ENCODE results near the gene ITGA6.

The ITGA6 gene

DNA sequence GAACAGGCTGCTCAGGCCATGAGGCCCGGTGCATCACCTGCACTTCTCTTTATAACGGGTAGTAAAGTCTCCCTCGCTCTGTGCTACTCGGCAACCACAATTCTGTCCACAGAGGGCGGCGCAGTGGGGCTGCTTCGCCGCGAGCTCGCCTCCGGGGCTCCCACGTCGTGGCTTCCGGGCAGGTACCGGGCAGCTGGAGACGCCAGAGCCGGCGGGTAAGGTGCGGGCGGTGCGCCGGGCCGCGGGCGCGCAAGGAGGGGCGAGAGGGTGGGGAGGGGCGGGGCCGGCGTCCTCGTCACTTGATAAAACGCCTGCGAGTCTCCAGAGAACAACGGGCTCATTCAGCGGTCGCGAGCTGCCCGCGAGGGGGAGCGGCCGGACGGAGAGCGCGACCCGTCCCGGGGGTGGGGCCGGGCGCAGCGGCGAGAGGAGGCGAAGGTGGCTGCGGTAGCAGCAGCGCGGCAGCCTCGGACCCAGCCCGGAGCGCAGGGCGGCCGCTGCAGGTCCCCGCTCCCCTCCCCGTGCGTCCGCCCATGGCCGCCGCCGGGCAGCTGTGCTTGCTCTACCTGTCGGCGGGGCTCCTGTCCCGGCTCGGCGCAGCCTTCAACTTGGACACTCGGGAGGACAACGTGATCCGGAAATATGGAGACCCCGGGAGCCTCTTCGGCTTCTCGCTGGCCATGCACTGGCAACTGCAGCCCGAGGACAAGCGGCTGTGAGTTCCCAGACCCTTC is at the start of gene ITGA6:
Gene ITGA6, plus strand, starts transcription at position 331 of the 734 bp plus-strand sequence.
- no peaks in the 10 kb centered on the region for H3K27me3 Mint-ChIP-seq
- peaks cover 15% of the 10 kb centered on the region for H3K4me1 Mint-ChIP-seq (ENCODE audit: low read depth)
- H3K36me3 Mint-ChIP-seq (ENCODE audit: low read depth), result no peaks in the 10 kb centered on the region
- H3K27ac Mint-ChIP-seq, result peak within 1 kb of the TSS; percentile 27
- H3K9me3 Mint-ChIP-seq, result no peaks in the 10 kb centered on the region
- peak within 1 kb of the TSS; percentile 82 for H3K4me3 Mint-ChIP-seq

DNA sequence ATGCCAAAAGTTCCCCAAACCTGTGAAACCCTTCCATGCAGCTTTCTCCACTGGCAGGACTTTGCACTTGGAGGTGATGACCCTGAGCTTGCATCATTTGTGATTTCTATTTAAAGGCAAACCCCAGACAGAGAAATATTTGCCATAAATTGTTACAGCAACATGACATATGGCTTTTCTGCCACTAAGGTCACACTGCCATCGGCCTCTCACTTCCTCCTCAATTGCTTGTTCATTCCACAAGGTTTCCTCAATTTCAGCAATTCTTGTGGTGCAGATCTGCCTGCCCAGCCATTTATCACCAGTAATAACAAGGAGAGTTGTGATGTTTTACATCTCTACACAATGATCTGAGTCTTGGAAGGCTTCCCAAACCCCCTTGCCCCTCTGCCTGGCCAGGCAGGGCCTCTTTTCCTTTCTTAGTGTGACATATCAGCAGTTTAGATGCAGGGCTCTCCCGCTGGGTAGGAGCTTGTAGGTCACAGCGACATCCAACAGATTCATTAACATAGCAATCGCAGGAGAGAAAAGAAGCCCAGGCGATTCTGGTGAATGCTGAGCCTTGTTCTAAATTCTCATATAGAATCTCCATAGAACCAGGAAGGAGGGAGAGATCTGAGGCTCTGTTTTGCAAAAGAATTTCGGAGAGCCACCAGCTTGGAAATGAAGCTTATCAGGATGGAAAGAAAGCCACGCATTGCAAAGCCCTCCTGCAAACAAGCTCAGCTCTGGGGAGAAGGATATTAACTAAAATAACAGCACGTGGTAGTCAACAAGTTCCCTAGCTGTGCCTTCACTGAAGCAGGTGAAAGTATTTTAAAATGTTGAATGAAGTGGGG is 46.7 kb upstream of the ITGA6 start:
- Mint-ChIP-seq H3K9me3 (peaks cover 4% of the 10 kb centered on the region), H3K4me1 (ENCODE audit: low read depth) (no peaks in the 10 kb centered on the region), H3K27me3 (no peaks in the 10 kb centered on the region), H3K27ac (no peak overlapping the region), H3K4me3 (no peak overlapping the region), H3K36me3 (ENCODE audit: low read depth) (peaks cover 4% of the 10 kb centered on the region)

DNA sequence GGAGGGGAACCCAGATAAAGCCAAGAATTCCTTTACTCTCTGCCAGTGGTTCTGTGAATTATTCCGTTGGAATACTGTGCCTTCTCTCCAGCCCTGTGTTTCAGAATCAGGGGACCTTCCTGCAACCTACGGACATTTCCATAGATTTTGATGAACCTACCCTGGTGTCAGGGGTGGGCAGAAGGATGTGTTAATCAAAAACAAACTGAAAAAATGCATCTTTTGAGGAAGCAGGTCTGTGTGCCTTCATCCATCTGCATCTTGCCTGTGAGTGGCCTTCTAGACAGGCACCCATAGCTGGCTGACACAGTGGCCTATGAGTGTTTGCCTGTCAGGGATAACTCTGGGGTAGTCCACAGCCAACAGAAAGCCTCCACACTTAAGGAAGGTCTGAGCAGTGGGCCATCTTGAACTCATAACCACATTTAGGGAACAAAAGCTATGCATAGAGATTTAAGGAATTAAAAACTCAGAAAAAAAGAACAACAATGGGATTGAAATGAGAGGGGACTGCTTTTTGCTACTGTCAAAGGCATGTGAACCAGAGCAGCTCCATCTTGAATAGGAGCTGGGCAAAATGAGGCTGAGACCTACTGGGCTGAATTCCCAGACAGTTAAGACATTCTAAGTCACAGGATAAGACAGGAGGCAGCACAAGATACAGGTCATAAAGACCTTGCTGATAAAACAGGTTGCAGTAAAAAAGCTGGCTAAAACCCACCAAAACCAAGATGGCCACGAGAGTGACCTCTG is 45.9 kb upstream of the ITGA6 start:
- no peak overlapping the region for H3K4me3 Mint-ChIP-seq
- no peak overlapping the region for H3K27ac Mint-ChIP-seq
- peaks cover 4% of the 10 kb centered on the region for H3K36me3 Mint-ChIP-seq (ENCODE audit: low read depth)
- H3K4me1 Mint-ChIP-seq (ENCODE audit: low read depth), result no peaks in the 10 kb centered on the region
- H3K9me3 Mint-ChIP-seq, result peaks cover 4% of the 10 kb centered on the region
- no peaks in the 10 kb centered on the region for H3K27me3 Mint-ChIP-seq

DNA sequence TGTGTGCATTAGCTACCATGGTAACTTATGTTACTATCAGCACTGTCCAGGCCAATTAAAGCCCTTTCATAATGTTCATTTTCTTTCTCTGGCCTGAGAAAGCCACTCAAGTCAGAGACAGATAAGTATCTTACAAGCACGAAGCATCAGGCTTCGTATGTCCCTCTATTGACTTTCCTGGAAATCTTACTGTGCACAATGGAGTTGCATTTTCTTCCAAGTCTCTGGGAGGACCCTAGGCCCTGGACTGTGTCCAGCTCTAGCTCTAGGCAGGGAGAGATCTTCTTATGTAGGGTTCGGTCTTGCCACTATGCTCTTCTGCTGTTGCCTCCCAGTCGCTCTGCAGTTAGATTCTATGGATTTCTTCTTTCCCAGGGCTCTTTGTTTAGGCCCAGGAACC is 40.0 kb upstream of the ITGA6 start:
- Mint-ChIP-seq H3K9me3 (no peaks in the 10 kb centered on the region), H3K36me3 (ENCODE audit: low read depth) (no peaks in the 10 kb centered on the region), H3K4me1 (ENCODE audit: low read depth) (no peaks in the 10 kb centered on the region), H3K27me3 (no peaks in the 10 kb centered on the region), H3K27ac (no peak overlapping the region), H3K4me3 (no peak overlapping the region)

DNA sequence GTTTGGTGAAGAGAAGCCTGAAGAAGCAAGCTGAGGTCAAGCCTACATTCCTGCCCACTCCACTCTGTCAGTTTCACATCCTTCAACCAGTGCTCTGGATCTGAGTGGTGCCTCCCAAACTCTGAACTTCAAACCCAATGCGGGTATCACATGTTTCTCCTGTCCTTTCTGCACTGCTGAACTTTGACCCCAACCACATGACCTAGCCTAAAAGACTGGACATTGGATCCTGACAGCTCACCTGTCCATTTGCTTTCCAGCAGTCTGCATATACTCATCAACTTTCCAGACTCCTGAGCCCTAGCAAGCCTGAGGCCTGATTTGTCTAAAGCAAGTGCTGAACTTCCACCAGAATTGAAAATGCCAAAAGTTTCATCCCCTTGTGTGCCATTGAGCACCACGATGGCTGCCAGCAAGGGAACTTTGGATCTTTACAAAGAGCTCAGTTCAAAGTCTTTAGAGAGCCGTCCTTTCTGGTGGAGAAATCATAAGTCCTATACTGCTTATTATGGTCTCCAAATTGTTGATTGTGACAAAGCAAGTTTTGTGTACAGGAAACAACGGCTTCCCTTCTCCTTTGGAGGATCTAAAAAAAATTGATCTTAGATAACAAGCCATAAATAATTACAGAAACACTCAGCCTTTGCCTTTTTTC is 37.6 kb upstream of the ITGA6 start:
- H3K4me3 Mint-ChIP-seq, result no peak overlapping the region
- H3K9me3 Mint-ChIP-seq, result no peaks in the 10 kb centered on the region
- H3K27me3 Mint-ChIP-seq, result no peaks in the 10 kb centered on the region
- no peaks in the 10 kb centered on the region for H3K4me1 Mint-ChIP-seq (ENCODE audit: low read depth)
- H3K27ac Mint-ChIP-seq, result no peak overlapping the region
- no peaks in the 10 kb centered on the region for H3K36me3 Mint-ChIP-seq (ENCODE audit: low read depth)

DNA sequence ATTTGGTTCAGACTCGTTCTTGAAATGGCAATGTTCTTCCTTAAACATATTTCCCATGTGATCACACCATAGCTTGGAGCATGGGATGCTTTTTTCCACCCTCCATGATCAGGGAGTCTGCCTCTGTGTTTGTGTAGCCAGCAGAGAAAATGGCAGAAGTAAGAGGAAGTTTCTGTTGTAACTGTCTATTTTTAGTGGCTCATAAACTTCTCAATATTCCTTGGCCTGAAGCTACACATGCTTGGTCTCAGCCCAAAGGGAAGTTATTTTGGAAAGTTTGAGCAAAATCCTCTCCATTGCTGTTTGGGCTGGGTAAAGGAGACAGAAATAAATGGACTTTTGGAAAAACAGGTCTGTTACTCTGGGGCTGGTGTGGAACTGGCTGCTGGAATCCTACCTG is 33.4 kb upstream of the ITGA6 start:
- H3K4me3 Mint-ChIP-seq, result no peak overlapping the region
- H3K36me3 Mint-ChIP-seq (ENCODE audit: low read depth), result no peaks in the 10 kb centered on the region
- H3K27me3 Mint-ChIP-seq, result no peaks in the 10 kb centered on the region
- no peaks in the 10 kb centered on the region for H3K4me1 Mint-ChIP-seq (ENCODE audit: low read depth)
- no peak overlapping the region for H3K27ac Mint-ChIP-seq
- no peaks in the 10 kb centered on the region for H3K9me3 Mint-ChIP-seq

DNA sequence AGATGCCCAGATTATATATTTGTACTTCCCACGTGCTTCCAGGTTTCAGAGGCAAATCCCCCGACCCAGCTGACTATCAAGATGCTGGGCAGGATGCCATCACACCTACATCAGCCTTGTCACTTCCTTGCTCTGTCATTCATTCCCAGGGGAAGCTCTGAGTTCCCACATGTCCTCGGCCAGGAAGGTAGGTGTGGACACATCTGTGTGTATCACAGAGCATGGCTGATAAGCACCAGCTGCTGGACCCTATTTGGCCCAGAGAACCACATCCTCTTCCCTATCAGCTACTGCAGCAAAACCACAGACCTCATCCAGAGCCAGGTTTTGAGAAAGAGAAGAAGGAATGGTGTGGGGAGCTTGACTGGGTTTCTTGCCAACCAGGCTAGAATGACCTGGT is 31.9 kb upstream of the ITGA6 start:
- H3K4me3 Mint-ChIP-seq, result no peak overlapping the region
- H3K36me3 Mint-ChIP-seq (ENCODE audit: low read depth), result no peaks in the 10 kb centered on the region
- no peaks in the 10 kb centered on the region for H3K4me1 Mint-ChIP-seq (ENCODE audit: low read depth)
- H3K27ac Mint-ChIP-seq, result no peak overlapping the region
- H3K27me3 Mint-ChIP-seq, result no peaks in the 10 kb centered on the region
- H3K9me3 Mint-ChIP-seq, result no peaks in the 10 kb centered on the region

DNA sequence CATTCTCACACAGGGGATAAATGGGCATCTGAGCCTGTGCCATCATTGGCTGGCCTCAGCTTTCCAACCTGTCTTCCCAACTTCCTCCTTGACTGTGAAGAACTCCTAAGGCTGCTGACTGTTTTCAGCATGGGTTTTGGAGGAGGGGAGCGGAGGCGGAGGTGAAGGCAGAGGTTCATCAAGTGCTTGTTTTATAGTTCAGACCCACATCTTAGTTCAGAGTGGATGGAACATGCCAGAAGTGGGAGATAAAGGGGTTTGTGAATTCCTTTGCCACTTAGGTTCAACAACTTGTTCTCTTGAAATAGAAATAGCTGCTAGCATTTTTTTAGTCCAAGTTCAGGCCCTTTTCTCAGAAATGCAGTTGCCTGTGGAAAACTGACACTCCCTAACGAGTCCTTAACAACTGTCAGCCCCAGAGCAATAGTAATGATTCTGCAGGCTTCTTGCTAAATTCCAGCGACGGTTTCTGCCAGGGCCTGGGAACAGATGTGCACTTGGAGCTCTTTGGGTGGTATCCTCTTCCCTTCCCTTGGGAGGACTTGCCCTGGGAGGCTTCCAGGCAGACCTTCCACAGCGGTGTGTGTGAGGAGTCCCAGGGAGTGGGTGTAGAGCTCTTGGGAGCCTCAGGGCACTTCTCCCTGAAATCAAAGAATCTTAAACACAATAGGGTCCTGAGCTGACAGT is 30.1 kb upstream of the ITGA6 start:
- Mint-ChIP-seq H3K4me3 (no peak overlapping the region), H3K4me1 (ENCODE audit: low read depth) (no peaks in the 10 kb centered on the region), H3K27ac (no peak overlapping the region), H3K27me3 (no peaks in the 10 kb centered on the region), H3K36me3 (ENCODE audit: low read depth) (no peaks in the 10 kb centered on the region), H3K9me3 (no peaks in the 10 kb centered on the region)

DNA sequence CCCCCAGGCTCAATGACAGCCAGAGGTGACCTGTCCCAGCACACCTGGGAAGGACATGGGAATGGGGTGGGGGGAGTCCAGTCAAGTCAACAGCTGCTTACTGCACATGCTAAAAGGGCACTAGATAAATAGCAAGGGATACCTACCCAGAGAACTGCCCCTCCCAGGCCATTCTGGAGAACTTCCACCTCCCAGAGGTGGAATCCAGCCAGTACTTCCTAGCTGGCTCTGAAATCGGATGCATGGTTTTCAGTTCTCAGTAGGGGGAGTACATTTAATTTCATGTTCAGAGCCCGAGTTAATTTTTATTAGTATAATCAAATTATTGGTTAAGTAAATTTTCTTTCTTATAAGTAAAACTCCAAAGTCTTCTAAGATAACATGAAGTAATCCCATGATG is 28.9 kb upstream of the ITGA6 start:
- Mint-ChIP-seq H3K4me3 (no peak overlapping the region), H3K9me3 (no peaks in the 10 kb centered on the region), H3K27me3 (no peaks in the 10 kb centered on the region), H3K36me3 (ENCODE audit: low read depth) (no peaks in the 10 kb centered on the region), H3K27ac (no peak overlapping the region), H3K4me1 (ENCODE audit: low read depth) (no peaks in the 10 kb centered on the region)

DNA sequence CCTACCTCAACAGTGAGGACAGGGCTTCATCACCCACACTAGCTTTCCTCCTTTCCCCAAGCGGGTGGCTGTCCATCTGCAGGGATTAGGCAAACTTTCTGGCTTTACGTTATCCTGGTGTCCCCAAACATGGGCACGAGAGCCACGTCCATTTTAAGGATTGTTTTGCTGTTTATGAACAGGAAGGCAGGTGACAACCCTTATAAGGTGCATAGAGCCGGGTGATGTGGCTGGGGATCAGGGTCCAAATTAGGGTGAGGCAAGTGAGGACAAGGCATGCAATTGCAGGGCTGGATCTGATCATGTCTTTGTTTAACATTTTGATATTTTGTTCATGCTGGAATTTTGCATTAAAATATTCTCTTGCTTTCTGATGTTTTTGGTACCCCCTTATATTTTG is 27.6 kb upstream of the ITGA6 start:
- no peaks in the 10 kb centered on the region for H3K4me1 Mint-ChIP-seq (ENCODE audit: low read depth)
- no peaks in the 10 kb centered on the region for H3K27me3 Mint-ChIP-seq
- H3K27ac Mint-ChIP-seq, result no peak overlapping the region
- no peaks in the 10 kb centered on the region for H3K36me3 Mint-ChIP-seq (ENCODE audit: low read depth)
- no peak overlapping the region for H3K4me3 Mint-ChIP-seq
- no peaks in the 10 kb centered on the region for H3K9me3 Mint-ChIP-seq

DNA sequence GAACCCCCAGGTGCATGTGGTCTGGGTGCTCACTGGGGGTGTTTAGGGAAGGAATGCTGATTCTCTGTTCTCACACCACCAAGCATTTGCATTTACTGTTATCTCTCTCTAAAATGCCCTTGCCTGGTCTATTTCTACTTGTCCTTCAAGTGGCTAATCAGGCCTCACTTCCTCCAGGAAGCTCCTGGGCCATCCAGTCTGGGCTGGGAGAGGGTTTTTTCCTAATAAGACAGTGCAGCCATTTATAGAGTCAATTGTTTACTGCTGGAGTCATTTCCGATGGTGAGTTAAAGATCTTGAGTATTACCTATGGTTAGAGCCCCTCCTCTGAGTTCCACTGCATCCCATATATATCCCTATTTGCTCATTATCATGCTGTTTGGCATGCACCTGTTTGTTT is 25.2 kb upstream of the ITGA6 start:
- H3K4me1 Mint-ChIP-seq (ENCODE audit: low read depth), result no peaks in the 10 kb centered on the region
- no peak overlapping the region for H3K4me3 Mint-ChIP-seq
- H3K36me3 Mint-ChIP-seq (ENCODE audit: low read depth), result no peaks in the 10 kb centered on the region
- no peaks in the 10 kb centered on the region for H3K27me3 Mint-ChIP-seq
- no peaks in the 10 kb centered on the region for H3K9me3 Mint-ChIP-seq
- H3K27ac Mint-ChIP-seq, result no peak overlapping the region

DNA sequence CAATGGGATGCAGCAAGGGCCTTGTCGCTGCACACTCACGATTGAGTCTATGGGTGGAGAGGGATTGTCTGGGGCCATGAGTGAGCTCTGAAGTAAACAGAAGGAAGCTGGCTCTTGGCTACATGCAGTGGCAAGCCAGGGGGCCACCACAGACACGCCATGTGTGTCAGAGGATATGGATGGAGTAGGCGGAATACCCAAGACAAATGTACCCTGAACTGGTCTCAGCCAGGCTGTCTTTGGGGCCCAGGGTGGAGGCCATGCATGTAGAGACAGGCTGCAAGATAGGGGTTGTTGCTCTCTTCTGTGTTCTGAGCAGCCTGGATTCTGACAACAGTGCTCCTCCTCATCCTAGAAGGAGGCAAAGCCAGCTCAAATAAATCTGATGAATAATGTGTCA is 24.0 kb upstream of the ITGA6 start:
- Mint-ChIP-seq H3K9me3 (no peaks in the 10 kb centered on the region), H3K27ac (no peak overlapping the region)

DNA sequence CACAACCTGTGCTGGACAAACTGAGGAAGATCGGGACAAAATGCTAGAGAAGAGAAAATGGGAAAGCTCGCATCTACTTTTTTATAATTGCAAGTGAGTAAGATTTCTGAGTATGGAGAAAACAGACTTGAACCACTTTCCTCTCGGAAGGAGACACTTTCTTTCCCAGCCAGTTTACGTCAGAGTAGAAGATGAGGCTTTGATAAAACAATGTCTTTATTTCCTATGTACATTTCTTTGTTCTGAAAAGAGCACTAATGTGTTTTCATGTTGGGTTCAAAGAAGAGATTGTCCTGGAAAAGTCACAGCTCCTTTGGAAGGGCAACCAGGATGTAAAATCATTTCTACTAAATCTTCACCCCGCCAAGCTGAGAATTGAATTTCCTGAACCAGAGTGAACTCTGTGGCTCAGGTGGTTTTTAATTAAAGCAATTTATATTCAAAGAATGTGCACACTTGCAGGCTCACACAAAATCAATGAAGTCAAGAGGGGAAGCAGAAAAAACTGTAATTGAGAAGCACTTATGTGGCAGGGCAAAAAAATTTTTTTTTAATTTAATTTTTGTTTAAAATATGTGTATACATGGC is 23.4 kb upstream of the ITGA6 start:
- Mint-ChIP-seq H3K4me1 (ENCODE audit: low read depth) (peaks cover 2% of the 10 kb centered on the region), H3K27me3 (no peaks in the 10 kb centered on the region), H3K4me3 (no peak overlapping the region), H3K36me3 (ENCODE audit: low read depth) (no peaks in the 10 kb centered on the region), H3K27ac (no peak overlapping the region), H3K9me3 (no peaks in the 10 kb centered on the region)

More for the DNA sequence above, 24.0 kb upstream of the ITGA6 start:
- Mint-ChIP-seq H3K36me3 (ENCODE audit: low read depth) (no peaks in the 10 kb centered on the region), H3K4me3 (no peak overlapping the region), H3K27me3 (no peaks in the 10 kb centered on the region), H3K4me1 (ENCODE audit: low read depth) (no peaks in the 10 kb centered on the region)

DNA sequence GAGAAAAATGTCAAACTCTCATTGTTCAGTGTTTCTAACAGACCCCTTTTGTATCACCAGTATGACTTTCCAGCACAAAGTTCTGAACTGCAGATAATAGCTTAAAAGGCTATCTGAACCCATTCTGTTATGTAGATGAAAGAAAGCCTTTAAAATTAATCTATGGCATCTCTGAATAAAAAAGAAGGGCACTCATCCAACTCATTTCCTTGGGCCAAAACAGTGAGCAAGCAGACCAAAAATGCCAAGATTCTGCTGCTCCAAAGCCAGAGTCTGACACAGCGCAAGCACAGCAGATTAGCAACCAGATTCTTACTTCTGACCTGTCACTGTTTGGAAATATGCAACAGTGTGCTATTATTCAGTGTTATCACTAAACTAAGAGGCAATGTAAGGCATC is 22.6 kb upstream of the ITGA6 start:
- no peaks in the 10 kb centered on the region for H3K36me3 Mint-ChIP-seq (ENCODE audit: low read depth)
- no peak overlapping the region for H3K27ac Mint-ChIP-seq
- no peaks in the 10 kb centered on the region for H3K27me3 Mint-ChIP-seq
- peaks cover 3% of the 10 kb centered on the region for H3K4me1 Mint-ChIP-seq (ENCODE audit: low read depth)
- H3K4me3 Mint-ChIP-seq, result no peak overlapping the region
- H3K9me3 Mint-ChIP-seq, result no peaks in the 10 kb centered on the region

Data from stimulated activated naive CD8-positive, alpha-beta T cell treated with anti-CD3 and anti-CD28 coated beads, Interleukin-15, Interleukin-2, amounts not matched to agents 100 ng/mL and 50 ng/mL, for 24 hours (primary cell).